ENCODE data around the gene KATNAL2. TPM values are rescaled to one million over a fixed set of nuclear protein-coding genes. Genes with fewer than 3 reads are reported as not detected.

Gene KATNAL2
- total RNA-seq, 6 experiments from 2014 or later = 1.2 to 5.1 (median 2.7) TPM

DNA sequence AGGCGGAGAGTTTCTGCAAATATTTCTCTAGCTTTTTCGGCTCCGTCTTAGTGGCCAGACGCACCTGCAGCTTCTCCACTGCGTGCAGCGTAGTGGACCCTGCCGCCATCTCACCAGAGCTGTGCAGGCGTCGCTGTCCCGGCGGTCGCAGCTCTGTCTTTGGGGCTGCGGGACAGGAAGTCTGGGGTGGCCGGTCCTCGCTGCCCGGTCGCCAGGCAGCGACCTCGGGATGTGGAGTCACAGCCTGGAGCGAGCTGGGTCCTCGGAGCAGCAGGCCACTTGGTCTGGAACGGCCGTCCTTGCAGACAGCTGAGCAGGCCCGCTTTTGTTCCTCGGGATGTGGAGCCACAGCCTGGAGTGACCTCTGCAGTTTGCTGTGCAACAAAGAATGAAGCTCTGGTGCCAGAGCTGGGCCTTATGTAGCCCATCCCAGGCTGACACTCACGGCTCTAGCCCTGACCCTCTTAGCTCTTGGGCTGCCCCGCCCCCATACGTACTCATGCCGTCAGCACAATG, 117.8 kb downstream of the KATNAL2 start, which contains the start of gene ELOA2:
TSS of gene ELOA2 (minus strand) at position 466 of the 516 bp plus-strand sequence. CDS start at position 109, 357 bp downstream.
- Histone ChIP-seq H3K27ac (no peak within 1 kb of the TSS), H3K36me3 (no peaks in the 10 kb centered on the region), H3K27me3 (no peaks in the 10 kb centered on the region), H3K4me1 (no peaks in the 10 kb centered on the region), H3K9me3 (no peaks in the 10 kb centered on the region), H3K4me3 (no peak within 1 kb of the TSS)
- intact Hi-C loops (cut with DNase I) = no loop called here
- TF ChIP-seq, protein P1, sequence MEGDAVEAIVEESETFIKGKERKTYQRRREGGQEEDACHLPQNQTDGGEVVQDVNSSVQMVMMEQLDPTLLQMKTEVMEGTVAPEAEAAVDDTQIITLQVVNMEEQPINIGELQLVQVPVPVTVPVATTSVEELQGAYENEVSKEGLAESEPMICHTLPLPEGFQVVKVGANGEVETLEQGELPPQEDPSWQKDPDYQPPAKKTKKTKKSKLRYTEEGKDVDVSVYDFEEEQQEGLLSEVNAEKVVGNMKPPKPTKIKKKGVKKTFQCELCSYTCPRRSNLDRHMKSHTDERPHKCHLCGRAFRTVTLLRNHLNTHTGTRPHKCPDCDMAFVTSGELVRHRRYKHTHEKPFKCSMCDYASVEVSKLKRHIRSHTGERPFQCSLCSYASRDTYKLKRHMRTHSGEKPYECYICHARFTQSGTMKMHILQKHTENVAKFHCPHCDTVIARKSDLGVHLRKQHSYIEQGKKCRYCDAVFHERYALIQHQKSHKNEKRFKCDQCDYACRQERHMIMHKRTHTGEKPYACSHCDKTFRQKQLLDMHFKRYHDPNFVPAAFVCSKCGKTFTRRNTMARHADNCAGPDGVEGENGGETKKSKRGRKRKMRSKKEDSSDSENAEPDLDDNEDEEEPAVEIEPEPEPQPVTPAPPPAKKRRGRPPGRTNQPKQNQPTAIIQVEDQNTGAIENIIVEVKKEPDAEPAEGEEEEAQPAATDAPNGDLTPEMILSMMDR (IDR thresholded peaks at IDR 0.05) = no peak
- TF ChIP-seq POLR2A (IDR thresholded peaks at IDR 0.05) = no peak
- DNase-seq (no peak), ATAC-seq (no peak)
- WGBS (ENCODE audit: insufficient coverage, low coverage, low lambda C conversion rate, missing lambda C conversion rate) = no CpG with 5 or more reads among the region's 29 CpGs

DNA sequence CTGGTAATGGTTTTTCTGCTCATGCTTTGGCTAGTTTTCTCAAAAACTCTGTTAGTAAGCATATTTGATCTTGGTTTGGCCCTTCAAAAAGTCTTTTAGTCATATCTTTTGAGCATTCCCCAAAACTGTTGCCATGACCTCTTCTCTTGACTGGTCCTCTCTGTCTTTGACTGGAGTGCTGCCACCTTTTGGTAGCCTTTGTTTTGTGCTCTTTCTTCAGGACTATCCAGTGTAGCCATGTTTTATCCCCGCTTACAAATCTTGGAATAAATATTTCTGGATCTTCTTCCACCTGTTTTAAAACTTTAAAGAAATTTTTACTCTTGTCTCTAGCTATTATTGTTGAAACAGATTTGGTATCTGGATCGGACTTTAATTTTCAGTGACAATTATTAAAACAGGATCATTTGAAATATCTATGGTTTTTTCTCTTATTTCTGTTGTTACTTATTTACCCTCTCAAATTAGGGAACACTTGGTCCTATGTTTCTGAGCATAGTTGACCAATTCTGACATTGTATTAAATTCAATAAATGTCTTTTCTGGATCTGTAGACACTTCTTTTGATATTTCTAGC, 119.0 kb downstream of the KATNAL2 start:
- Histone ChIP-seq H3K27me3 (no peaks in the 10 kb centered on the region), H3K4me1 (no peaks in the 10 kb centered on the region), H3K4me3 (no peak overlapping the region), H3K36me3 (no peaks in the 10 kb centered on the region), H3K27ac (no peak overlapping the region), H3K9me3 (no peaks in the 10 kb centered on the region)
- DNase-seq (no peak), ATAC-seq (peak; percentile 74 to 79 (median 76))
- WGBS (ENCODE audit: insufficient coverage, low coverage, low lambda C conversion rate, missing lambda C conversion rate) = 74% methylated on average over 2 of the region's 2 CpGs
- intact Hi-C loops (cut with DNase I) = no loop called here
- TF ChIP-seq POLR2A (IDR thresholded peaks at IDR 0.05) = no peak
- TF ChIP-seq, protein P1 (IDR thresholded peaks at IDR 0.05) = peak; percentile 32 to 57 (median 48)

- Histone ChIP-seq H3K4me3 (no peak overlapping the region), H3K36me3 (no peaks in the 10 kb centered on the region), H3K9me3 (no peaks in the 10 kb centered on the region), H3K27me3 (no peaks in the 10 kb centered on the region), H3K27ac (no peak overlapping the region), H3K4me1 (no peaks in the 10 kb centered on the region)
- no peak for TF ChIP-seq POLR2A (IDR thresholded peaks at IDR 0.05)
- TF ChIP-seq, protein P1 (IDR thresholded peaks at IDR 0.05) = no peak
- ATAC-seq (no peak), DNase-seq (no peak)
- 74% methylated on average over 3 of the region's 3 CpGs for WGBS (ENCODE audit: insufficient coverage, low coverage, low lambda C conversion rate, missing lambda C conversion rate)
- intact Hi-C loops (cut with DNase I) = no loop called here
Observed at GRCh38 chr18:47036927-47037578, 119.7 kb downstream of the KATNAL2 start.

DNA sequence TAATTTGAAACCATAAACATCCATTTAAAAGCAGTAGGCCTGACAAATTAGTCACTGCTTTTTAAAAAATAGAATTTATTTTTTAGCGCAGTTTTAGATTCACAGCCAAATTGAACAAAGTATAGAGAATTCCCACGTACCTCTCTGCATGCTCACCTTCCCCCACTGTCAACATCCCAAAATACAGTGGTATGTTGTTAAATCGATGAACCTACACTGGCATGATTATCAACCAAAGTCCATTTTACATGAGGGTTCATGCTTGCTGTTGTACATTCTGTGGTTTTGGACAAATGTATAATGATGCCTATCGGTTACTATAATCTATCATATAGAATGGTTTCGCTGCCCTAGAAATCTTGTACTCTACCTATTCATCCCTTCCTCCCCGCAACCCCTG, 123.6 kb downstream of the KATNAL2 start:
- intact Hi-C loops (cut with DNase I) = no loop called here
- no peak overlapping the region for H3K27ac ChIP-seq
- WGBS (ENCODE audit: insufficient coverage, low coverage, low lambda C conversion rate, missing lambda C conversion rate) = 78% methylated on average over 5 of the region's 6 CpGs
- ATAC-seq (peak in 2 of 4 donors; percentile 52 to 83), DNase-seq (no peak)
- no peaks in the 10 kb centered on the region for H3K36me3 ChIP-seq
- H3K4me1 ChIP-seq = no peaks in the 10 kb centered on the region
- H3K9me3 ChIP-seq = no peaks in the 10 kb centered on the region
- no peaks in the 10 kb centered on the region for H3K27me3 ChIP-seq
- no peak overlapping the region for H3K4me3 ChIP-seq
- TF ChIP-seq, protein P1 (IDR thresholded peaks at IDR 0.05) = no peak
- TF ChIP-seq POLR2A (IDR thresholded peaks at IDR 0.05) = no peak
